ENCODE results near the gene CAPZB. TPM values are rescaled to one million over a fixed set of nuclear protein-coding genes. Genes with fewer than 3 reads are reported as not detected.

Gene CAPZB
- polyA plus RNA-seq, 1 of the 3 experiments (the other 2 are of a cell fraction): 122 TPM

- Histone ChIP-seq H4K20me1 (ENCODE audit: insufficient read depth) (no peaks in the 10 kb centered on the region), H3K4me3 (ENCODE audit: low read depth in 2 of 2, low read length in 1 of 2) (no peak overlapping the region), H3F3A (replicated peaks; ENCODE audit: insufficient read depth) (no peaks in the 10 kb centered on the region), H3K27ac (ENCODE audit: low read depth in 2 of 2, low read length in 1 of 2) (no peak overlapping the region), H3K4me1 (ENCODE audit: control insufficient read depth in 1 of 2, insufficient read depth in 2 of 2, low read depth in 1 of 2, low read length in 1 of 2) (no peaks in the 10 kb centered on the region), H3K9me2 (no peaks in the 10 kb centered on the region), H2AFZ (ENCODE audit: low read depth) (no peak overlapping the region), H3K36me3 (replicated peaks in 1 of 2; ENCODE audit: control insufficient read depth in 1 of 2, insufficient read depth in 2 of 2, low read length in 1 of 2) (no peaks in the 10 kb centered on the region), H3K9me3 (no peaks in the 10 kb centered on the region), H3K9ac (no peak overlapping the region), H3K27me3 (ENCODE audit: insufficient read depth) (no peaks in the 10 kb centered on the region), H3K79me2 (ENCODE audit: insufficient read depth) (no peaks in the 10 kb centered on the region), H3K4me2 (no peak overlapping the region)
- CTCF ChIA-PET: no interaction called here
- no peak for DNase-seq
- 87% methylated on average over 2 of the region's 2 CpGs for WGBS (ENCODE audit: low lambda C conversion rate)
- POLR2A ChIA-PET: no interaction called here
- TF ChIP-seq RXRA (IDR thresholded peaks at IDR 0.05; ENCODE audit: borderline replicate concordance, low read depth): no peak
- TF ChIP-seq NFIC (IDR thresholded peaks at IDR 0.05; ENCODE audit: borderline replicate concordance): no peak
- no peak for TF ChIP-seq FOXM1 (IDR thresholded peaks at IDR 0.05; ENCODE audit: low read depth)
- TF ChIP-seq GATA2 (CRISPR knock-in tag; IDR thresholded peaks at IDR 0.05): no peak
- no peak for TF ChIP-seq TCF12 (IDR thresholded peaks at IDR 0.05)
Observed at GRCh38 chr1:19493547-19493946, 8.2 kb upstream of the CAPZB start.

- no peaks in the 10 kb centered on the region for H3K9me2 ChIP-seq
- H3K9me3 ChIP-seq: no peaks in the 10 kb centered on the region
- H3K4me2 ChIP-seq: no peak overlapping the region
- no peak overlapping the region for H3K9ac ChIP-seq
- ChIA-PET CTCF (interaction anchor here (0.8 to 1.1 kb wide), 2 partner anchors 9 to 10 kb away, joined by 3 to 4 read pairs; no protein-coding TSS in a partner anchor), POLR2A (interaction anchor here (0.6 kb wide), 1 partner anchor 65 kb away, joined by 4 read pairs; no protein-coding TSS in a partner anchor)
- no peak for DNase-seq
- no peak overlapping the region for H3K4me3 ChIP-seq (ENCODE audit: low read depth in 2 of 2, low read length in 1 of 2)
- H3K4me1 ChIP-seq (ENCODE audit: control insufficient read depth in 1 of 2, insufficient read depth in 2 of 2, low read depth in 1 of 2, low read length in 1 of 2): peaks cover 7 to 13% of the 10 kb centered on the region in 2 experiments; a peak in 1 of 4 replicates
- no peak overlapping the region for H3K27ac ChIP-seq (ENCODE audit: low read depth in 2 of 2, low read length in 1 of 2)
- no peaks in the 10 kb centered on the region for H3K27me3 ChIP-seq (ENCODE audit: insufficient read depth)
- peaks cover 14% of the 10 kb centered on the region for H3K79me2 ChIP-seq (ENCODE audit: insufficient read depth)
- H2AFZ ChIP-seq (ENCODE audit: low read depth): no peak overlapping the region
- H3K36me3 ChIP-seq (replicated peaks in 1 of 2; ENCODE audit: control insufficient read depth in 1 of 2, insufficient read depth in 2 of 2, low read length in 1 of 2): no peaks in the 10 kb centered on the region
- TF ChIP-seq GABPA (IDR thresholded peaks at IDR 0.05; ENCODE audit: low read depth) (no peak), USF1 (IDR thresholded peaks at IDR 0.05; ENCODE audit: borderline replicate concordance, low read depth) (no peak), RXRA (IDR thresholded peaks at IDR 0.05; ENCODE audit: borderline replicate concordance, low read depth) (no peak), SMC3 (IDR thresholded peaks at IDR 0.05; ENCODE audit: low read depth, low read length) (no peak), IRF3 (IDR thresholded peaks at IDR 0.05; ENCODE audit: low read depth, low read length) (no peak), NFIC (IDR thresholded peaks at IDR 0.05; ENCODE audit: borderline replicate concordance) (no peak), TAF1 (IDR thresholded peaks at IDR 0.05; ENCODE audit: borderline replicate concordance, low read depth, low read length) (no peak), SIN3A (IDR thresholded peaks at IDR 0.05; ENCODE audit: borderline replicate concordance, low read depth, low read length) (no peak), GATA2 (CRISPR knock-in tag; IDR thresholded peaks at IDR 0.05) (no peak), YY1 (IDR thresholded peaks at IDR 0.05; ENCODE audit: low read depth) (no peak), POLR2AphosphoS5 (IDR thresholded peaks at IDR 0.05; ENCODE audit: low read depth, low read length) (no peak), EZH2phosphoT487 (IDR thresholded peaks at IDR 0.05; ENCODE audit: borderline replicate concordance, low read depth) (no peak), FOSL2 (IDR thresholded peaks at IDR 0.05; ENCODE audit: borderline replicate concordance, low read depth) (no peak), FOXM1 (IDR thresholded peaks at IDR 0.05; ENCODE audit: low read depth) (no peak), CHD2 (IDR thresholded peaks at IDR 0.05; ENCODE audit: low read length, partially characterized antibody) (no peak), NRF1 (IDR thresholded peaks at IDR 0.05; ENCODE audit: low read depth, low read length) (no peak), RCOR1 (IDR thresholded peaks at IDR 0.05; ENCODE audit: low read length) (no peak), JUND (IDR thresholded peaks at IDR 0.05) (no peak), MAX (IDR thresholded peaks at IDR 0.05; ENCODE audit: low read depth) (no peak), MXI1 (IDR thresholded peaks at IDR 0.05; ENCODE audit: low read depth, low read length) (no peak)
- H4K20me1 ChIP-seq (ENCODE audit: insufficient read depth): no peaks in the 10 kb centered on the region
- WGBS (ENCODE audit: low lambda C conversion rate): 94% methylated on average over 2 of the region's 2 CpGs
- no peaks in the 10 kb centered on the region for H3F3A ChIP-seq (replicated peaks; ENCODE audit: insufficient read depth)
Observed at GRCh38 chr1:19489996-19490395, 4.7 kb upstream of the CAPZB start.

All from SK-N-SH (cell line).